ENCODE data around the gene STK36. TPM values are rescaled to one million over a fixed set of nuclear protein-coding genes. Genes with fewer than 3 reads are reported as not detected.

The STK36 gene
- total RNA-seq, 4 donors from 2014 or later, result 34.5 to 73.6 (median 44.8) TPM

DNA sequence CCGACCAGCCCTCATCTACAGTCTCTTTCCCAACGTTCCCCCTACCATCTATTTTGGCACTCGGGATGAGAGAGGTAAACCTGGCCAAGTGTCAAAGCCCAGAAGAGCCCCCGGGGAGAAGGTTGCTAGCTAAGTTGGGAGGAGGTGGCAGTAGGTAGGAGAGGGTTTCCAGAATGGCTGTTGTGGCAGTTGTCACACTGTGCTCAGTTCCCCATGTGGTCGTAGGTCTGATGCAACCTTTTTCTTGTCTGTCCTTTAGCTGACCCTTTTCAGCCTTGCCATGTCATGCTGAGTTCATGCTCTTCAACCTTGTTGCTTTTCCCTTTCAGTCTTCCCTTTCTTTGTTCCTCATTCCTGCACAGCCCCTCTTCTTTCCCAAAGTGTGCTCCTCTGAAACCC is 73.3 kb downstream of the STK36 start:
- intact Hi-C loops (cut with DNase I; ENCODE audit: low total_unique reads), result no loop called here
- 80 to 91% methylated on average over 4 to 5 of the region's 5 CpGs for WGBS, 2 donors (ENCODE audit: low coverage in 1 of 2)
- peaks cover 0 to 44% (median 13%) of the 10 kb centered on the region in 4 donors for H3K36me3 ChIP-seq
- TF ChIP-seq POLR2AphosphoS5 (IDR thresholded peaks at IDR 0.05) (no peak), POLR2A (IDR thresholded peaks at IDR 0.05) (no peak), EP300 (IDR thresholded peaks at IDR 0.05; ENCODE audit: low read depth) (no peak)
- TF ChIP-seq, protein P1, sequence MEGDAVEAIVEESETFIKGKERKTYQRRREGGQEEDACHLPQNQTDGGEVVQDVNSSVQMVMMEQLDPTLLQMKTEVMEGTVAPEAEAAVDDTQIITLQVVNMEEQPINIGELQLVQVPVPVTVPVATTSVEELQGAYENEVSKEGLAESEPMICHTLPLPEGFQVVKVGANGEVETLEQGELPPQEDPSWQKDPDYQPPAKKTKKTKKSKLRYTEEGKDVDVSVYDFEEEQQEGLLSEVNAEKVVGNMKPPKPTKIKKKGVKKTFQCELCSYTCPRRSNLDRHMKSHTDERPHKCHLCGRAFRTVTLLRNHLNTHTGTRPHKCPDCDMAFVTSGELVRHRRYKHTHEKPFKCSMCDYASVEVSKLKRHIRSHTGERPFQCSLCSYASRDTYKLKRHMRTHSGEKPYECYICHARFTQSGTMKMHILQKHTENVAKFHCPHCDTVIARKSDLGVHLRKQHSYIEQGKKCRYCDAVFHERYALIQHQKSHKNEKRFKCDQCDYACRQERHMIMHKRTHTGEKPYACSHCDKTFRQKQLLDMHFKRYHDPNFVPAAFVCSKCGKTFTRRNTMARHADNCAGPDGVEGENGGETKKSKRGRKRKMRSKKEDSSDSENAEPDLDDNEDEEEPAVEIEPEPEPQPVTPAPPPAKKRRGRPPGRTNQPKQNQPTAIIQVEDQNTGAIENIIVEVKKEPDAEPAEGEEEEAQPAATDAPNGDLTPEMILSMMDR (IDR thresholded peaks at IDR 0.05), result no peak
- no peaks in the 10 kb centered on the region for H3K9me3 ChIP-seq
- no peak overlapping the region for H3K4me3 ChIP-seq
- no peak for DNase-seq
- no peaks in the 10 kb centered on the region for H3K27me3 ChIP-seq
- H3K27ac ChIP-seq, result peak overlapping the region in 2 of 4 donors; percentile 14 to 45
- no peaks in the 10 kb centered on the region for H3K4me1 ChIP-seq
- in situ Hi-C loops (cut with MboI; ENCODE audit: low pct_ligation_motif_present in 1 of 4, low pct_unique_long_range_greater_than_20kb in 1 of 4, low sequenced_read_pairs in 3 of 4), result loop anchor here in 1 of 4 donors (25.0 kb wide), 1 partner anchor 92 kb away; the partner anchor contains the start of gene PRKAG3

DNA sequence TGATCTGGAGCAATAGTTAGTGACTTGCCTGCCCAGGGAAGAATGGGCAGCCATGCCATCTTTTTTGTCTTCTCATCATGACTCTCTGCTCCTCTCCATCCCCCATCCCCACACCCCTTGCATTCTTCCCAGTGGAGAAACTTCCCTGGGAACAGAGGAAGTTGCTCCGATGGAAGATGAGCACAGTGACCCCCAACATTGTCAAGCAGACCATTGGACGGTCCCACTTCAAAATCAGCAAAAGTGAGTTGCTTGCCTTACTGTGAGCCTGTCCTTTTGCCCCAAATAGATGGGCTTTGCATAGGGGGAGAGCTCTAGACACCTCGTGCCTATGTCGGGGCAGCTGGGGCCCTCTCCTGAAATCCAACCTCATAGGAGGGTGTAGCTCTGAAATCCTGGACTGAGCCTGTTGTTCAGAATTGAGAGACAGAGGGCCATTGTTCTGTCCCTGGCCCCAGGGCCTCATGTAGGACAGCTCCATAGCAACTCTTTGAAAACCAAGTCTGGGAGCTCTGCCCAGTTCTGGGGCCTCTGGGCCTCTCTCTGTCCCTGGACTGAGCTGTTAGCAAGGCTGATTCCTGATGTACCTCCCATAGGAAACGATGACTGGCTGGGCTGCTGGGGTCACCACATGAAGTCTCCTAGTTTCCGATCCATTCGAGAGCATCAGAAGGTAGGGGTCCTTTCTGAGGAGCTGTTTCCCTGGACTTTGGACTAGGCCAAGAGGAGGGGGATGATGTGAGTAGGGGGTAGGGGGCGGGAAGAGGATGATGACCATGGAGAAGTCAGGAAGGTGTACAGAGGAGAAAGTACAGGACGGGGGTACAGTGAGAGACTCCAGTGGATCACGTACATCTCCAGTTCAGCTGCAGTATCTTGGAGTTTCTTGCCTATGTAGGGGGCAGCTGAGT is 73.9 kb downstream of the STK36 start:
- intact Hi-C loops (cut with DNase I; ENCODE audit: low total_unique reads) (no loop called here), in situ Hi-C loops (cut with MboI; ENCODE audit: low pct_ligation_motif_present in 1 of 4, low pct_unique_long_range_greater_than_20kb in 1 of 4, low sequenced_read_pairs in 3 of 4) (loop anchor here in 1 of 4 donors (25.0 kb wide), 1 partner anchor 91 kb away; the partner anchor contains the start of gene PRKAG3)
- H3K27me3 ChIP-seq, result no peaks in the 10 kb centered on the region
- H3K4me1 ChIP-seq, result no peaks in the 10 kb centered on the region
- no peak for TF ChIP-seq POLR2AphosphoS5 (IDR thresholded peaks at IDR 0.05)
- no peak for TF ChIP-seq POLR2A (IDR thresholded peaks at IDR 0.05)
- TF ChIP-seq, protein P1 (IDR thresholded peaks at IDR 0.05), result no peak
- no peak for TF ChIP-seq EP300 (IDR thresholded peaks at IDR 0.05; ENCODE audit: low read depth)
- peaks cover 0 to 46% (median 15%) of the 10 kb centered on the region in 4 donors for H3K36me3 ChIP-seq
- no peak overlapping the region for H3K4me3 ChIP-seq
- peak overlapping the region in 2 of 4 donors; percentile 14 to 45 for H3K27ac ChIP-seq
- WGBS, 2 donors (ENCODE audit: low coverage in 1 of 2), result 83 to 94% methylated on average over 3 to 10 of the region's 10 CpGs
- H3K9me3 ChIP-seq, result no peaks in the 10 kb centered on the region
- DNase-seq, result no peak

GRCh38 chr2:218746470-218746795 is 74.5 kb downstream of the STK36 start:
- H3K27ac ChIP-seq, result no peak overlapping the region
- in situ Hi-C loops (cut with MboI; ENCODE audit: low pct_ligation_motif_present in 1 of 4, low pct_unique_long_range_greater_than_20kb in 1 of 4, low sequenced_read_pairs in 3 of 4), result loop anchor here in 1 of 4 donors (25.0 kb wide), 1 partner anchor 91 kb away; the partner anchor contains the start of gene PRKAG3
- intact Hi-C loops (cut with DNase I; ENCODE audit: low total_unique reads), result no loop called here
- 100% methylated on average over 1 of the region's 1 CpG for WGBS, 2 donors (ENCODE audit: low coverage in 1 of 2)
- H3K27me3 ChIP-seq, result no peaks in the 10 kb centered on the region
- H3K4me1 ChIP-seq, result no peaks in the 10 kb centered on the region
- H3K9me3 ChIP-seq, result no peaks in the 10 kb centered on the region
- TF ChIP-seq EP300 (IDR thresholded peaks at IDR 0.05; ENCODE audit: low read depth) (no peak), POLR2AphosphoS5 (IDR thresholded peaks at IDR 0.05) (no peak), POLR2A (IDR thresholded peaks at IDR 0.05) (no peak)
- TF ChIP-seq, protein P1 (IDR thresholded peaks at IDR 0.05), result no peak
- peaks cover 0 to 46% (median 18%) of the 10 kb centered on the region in 4 donors for H3K36me3 ChIP-seq
- H3K4me3 ChIP-seq, result no peak overlapping the region
- DNase-seq, result no peak

DNA sequence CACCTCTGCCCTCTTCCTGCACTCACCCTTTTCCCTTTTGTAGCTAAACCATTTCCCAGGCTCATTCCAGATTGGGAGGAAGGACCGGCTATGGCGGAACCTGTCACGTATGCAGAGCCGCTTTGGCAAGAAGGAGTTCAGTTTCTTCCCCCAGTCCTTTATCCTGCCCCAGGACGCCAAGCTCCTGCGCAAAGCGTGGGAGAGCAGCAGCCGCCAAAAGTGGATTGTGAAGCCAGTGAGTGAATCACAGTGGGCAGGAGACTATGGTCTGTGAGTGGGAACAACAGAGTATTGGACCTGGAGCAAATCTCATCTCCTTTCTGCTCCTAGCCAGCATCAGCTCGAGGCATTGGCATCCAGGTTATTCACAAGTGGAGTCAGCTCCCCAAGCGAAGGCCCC is 75.1 kb downstream of the STK36 start:
- Histone ChIP-seq H3K9me3 (no peaks in the 10 kb centered on the region), H3K4me3 (no peak overlapping the region), H3K36me3 (peaks cover 0 to 47% (median 19%) of the 10 kb centered on the region in 4 donors), H3K27me3 (no peaks in the 10 kb centered on the region), H3K27ac (no peak overlapping the region), H3K4me1 (no peaks in the 10 kb centered on the region)
- no peak for DNase-seq
- in situ Hi-C loops (cut with MboI; ENCODE audit: low pct_ligation_motif_present in 1 of 4, low pct_unique_long_range_greater_than_20kb in 1 of 4, low sequenced_read_pairs in 3 of 4), result loop anchor here in 1 of 4 donors (25.0 kb wide), 1 partner anchor 90 kb away; the partner anchor contains the start of gene PRKAG3
- TF ChIP-seq POLR2AphosphoS5 (IDR thresholded peaks at IDR 0.05), result no peak
- TF ChIP-seq EP300 (IDR thresholded peaks at IDR 0.05; ENCODE audit: low read depth), result no peak
- TF ChIP-seq POLR2A (IDR thresholded peaks at IDR 0.05), result no peak
- TF ChIP-seq, protein P1 (IDR thresholded peaks at IDR 0.05), result no peak
- 98 to 100% methylated on average over 7 to 10 of the region's 10 CpGs for WGBS, 2 donors (ENCODE audit: low coverage in 1 of 2)
- intact Hi-C loops (cut with DNase I; ENCODE audit: low total_unique reads), result no loop called here

Measured in transverse colon (tissue), 4 donors.